HepG2 (cell line): ENCODE results near the gene CTNND1. TPM values are rescaled to one million over a fixed set of nuclear protein-coding genes. Genes with fewer than 3 reads are reported as not detected.

ENCODE experiments used
- CAMTA2 ChIP-seq: sonication (generic); formaldehyde crosslinking; IDR thresholded peaks from 2 replicates; pipeline ENCODE4 v1.4.0; 2020; ENCODE audit warnings: mild to moderate bottlenecking, missing genetic modification reagents, borderline replicate concordance
- MLLT10 ChIP-seq: sonication (generic); formaldehyde crosslinking; IDR thresholded peaks from 2 replicates; pipeline ENCODE4 v1.4.0; 2020; ENCODE audit warnings: missing genetic modification reagents
- NFE2 ChIP-seq: sonication (generic); formaldehyde crosslinking; IDR thresholded peaks from 2 replicates; pipeline ENCODE4 v1.4.0; 2020; ENCODE audit warnings: missing genetic modification reagents
- SYNCRIP ChIP-seq: fragments of 200-400 bp; formaldehyde crosslinking; IDR thresholded peaks from 2 replicates; pipeline ENCODE4 v1.6.1; 2018; ENCODE audit warnings: mild to moderate bottlenecking, low read depth, low read length; ENCODE audit not compliant: insufficient read depth
- ZBTB40 ChIP-seq, 2 experiments: fragments of 450-650 bp in 1 of 2; sonication (generic) in 1 of 2; formaldehyde crosslinking in 1 of 2; IDR thresholded peaks; 2 replicates each; pipeline versions ENCODE4 v1.6.1 to v1.8.0; 2016 to 2022; ENCODE audit warnings: antibody characterized with exemption in 1 of 2, mild to moderate bottlenecking in 1 of 2, missing genetic modification reagents in 1 of 2
- ZNF17 ChIP-seq: sonication (generic); formaldehyde crosslinking; IDR thresholded peaks from 2 replicates; pipeline ENCODE4 v1.5.0; 2020; ENCODE audit warnings: mild to moderate bottlenecking, missing genetic modification reagents
- polyA plus RNA-seq, 8 experiments: library from polyadenylated mRNA; depleted of rRNA in 3 of 8; stranded (reverse) in 7 of 8; unstranded in 1 of 8; fragments of >200 nt; fragmentation: Illumina TruSeq in 4 of 8; extraction: Trizol in 4 of 8; gene quantifications; 2 replicates each; pipeline versions ENCODE4 v1.2.1 to v1.2.3, GENCODE V29; 2011 to 2016; ENCODE audit warnings: low read depth in 4 of 8, missing spikeins in 1 of 8, mixed read lengths in 1 of 8; ENCODE audit not compliant: insufficient read depth in 1 of 8
- total RNA-seq, 5 experiments: library from RNA; depleted of rRNA; stranded (reverse); fragments of >200 nt; fragmentation: Illumina TruSeq; extraction: Trizol; gene quantifications; 2 replicates each; pipeline ENCODE4 v1.2.3, GENCODE V29; 2016; ENCODE audit warnings: low read depth in 1 of 5
- TF ChIP-seq, protein P1 (sequence below): sonication (generic); formaldehyde crosslinking; IDR thresholded peaks from 2 replicates; pipeline ENCODE4 v1.5.1; 2020; ENCODE audit warnings: missing genetic modification reagents, mild to moderate bottlenecking, borderline replicate concordance

The CTNND1 gene
- total and polyA plus RNA-seq, 2 of the 13 experiments (the other 11 are each of a cell fraction or from before 2014, with no cell fraction given): 117 to 128 TPM

- TF ChIP-seq ZBTB40 (IDR thresholded peaks at IDR 0.05) (no peak), ZBTB40 (CRISPR knock-in tag; IDR thresholded peaks at IDR 0.05) (no peak), CAMTA2 (CRISPR knock-in tag) (no peak), SYNCRIP (no peak), MLLT10 (no peak), ZNF17 (CRISPR knock-in tag) (no peak), NFE2 (CRISPR knock-in tag) (no peak)
- TF ChIP-seq, protein P1, sequence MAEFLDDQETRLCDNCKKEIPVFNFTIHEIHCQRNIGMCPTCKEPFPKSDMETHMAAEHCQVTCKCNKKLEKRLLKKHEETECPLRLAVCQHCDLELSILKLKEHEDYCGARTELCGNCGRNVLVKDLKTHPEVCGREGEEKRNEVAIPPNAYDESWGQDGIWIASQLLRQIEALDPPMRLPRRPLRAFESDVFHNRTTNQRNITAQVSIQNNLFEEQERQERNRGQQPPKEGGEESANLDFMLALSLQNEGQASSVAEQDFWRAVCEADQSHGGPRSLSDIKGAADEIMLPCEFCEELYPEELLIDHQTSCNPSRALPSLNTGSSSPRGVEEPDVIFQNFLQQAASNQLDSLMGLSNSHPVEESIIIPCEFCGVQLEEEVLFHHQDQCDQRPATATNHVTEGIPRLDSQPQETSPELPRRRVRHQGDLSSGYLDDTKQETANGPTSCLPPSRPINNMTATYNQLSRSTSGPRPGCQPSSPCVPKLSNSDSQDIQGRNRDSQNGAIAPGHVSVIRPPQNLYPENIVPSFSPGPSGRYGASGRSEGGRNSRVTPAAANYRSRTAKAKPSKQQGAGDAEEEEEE (CRISPR knock-in tag): no peak
Observed at GRCh38 chr11:57771365-57771764, 9.8 kb downstream of the CTNND1 start (continued).
